Epithelial cell of proximal tubule (primary cell): ENCODE results near the gene FBXO21. TPM values are rescaled to one million over a fixed set of nuclear protein-coding genes. Genes with fewer than 3 reads are reported as not detected.

Source experiments
- DNase-seq: peaks from one replicate; pipeline ENCODE4 v3.0.0-alpha.2; 2011; ENCODE audit warnings: low read depth
- H3K4me3 ChIP-seq: 2 replicates; pipeline ENCODE4 v1.5.1; 2011; ENCODE audit warnings: low read depth, mild to moderate bottlenecking, low read length
- CTCF ChIP-seq: conservative IDR thresholded peaks from 2 replicates; pipeline ENCODE4 v1.5.1; 2012; ENCODE audit warnings: low read depth, mild to moderate bottlenecking, low read length
- total RNA-seq: library from RNA; depleted of rRNA; stranded (reverse); fragments of >200 nt; gene quantifications from 2 replicates; pipeline ENCODE4 v1.2.3, GENCODE V29; 2015

Gene FBXO21
- total RNA-seq, 1 donor from 2014 or later: 35.7 TPM

DNA sequence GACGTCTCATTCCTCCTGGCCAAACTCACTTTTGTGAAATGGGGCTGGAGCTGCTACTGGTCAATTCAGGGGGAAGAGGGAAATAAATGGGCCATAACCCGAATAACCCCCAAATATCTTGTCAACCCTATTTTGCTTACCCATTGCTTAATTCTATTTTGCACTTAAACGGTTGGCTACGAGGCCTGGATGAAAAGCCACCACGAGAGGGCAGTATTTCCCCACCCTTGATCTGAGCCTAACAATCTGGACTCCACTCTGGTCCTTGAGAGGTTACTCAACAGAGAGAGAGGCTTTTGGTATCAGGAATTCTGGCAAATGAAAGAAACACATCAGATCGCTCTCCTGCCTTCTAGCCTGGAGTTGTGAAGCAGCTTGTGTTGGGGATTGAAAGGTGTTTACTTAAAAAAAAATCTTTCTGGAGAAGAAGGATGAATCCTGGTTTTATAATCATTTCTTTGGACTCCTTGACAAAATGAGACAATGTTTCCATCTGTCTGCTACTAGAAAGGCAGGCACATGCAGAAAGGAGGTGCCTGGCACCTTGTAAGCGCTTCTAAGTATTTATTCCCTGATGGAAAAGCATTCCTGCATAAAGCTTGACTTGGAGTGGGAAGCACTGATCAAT, 22.4 kb upstream of the FBXO21 start:
- peak; percentile 18 for DNase-seq
- H3K4me3 ChIP-seq: no peak overlapping the region
- peak; percentile 94 for TF ChIP-seq CTCF

GRCh38 chr12:117210266-117210918, 20.1 kb upstream of the FBXO21 start:
- H3K4me3 ChIP-seq: no peak overlapping the region
- no peak for TF ChIP-seq CTCF
- no peak for DNase-seq

DNA sequence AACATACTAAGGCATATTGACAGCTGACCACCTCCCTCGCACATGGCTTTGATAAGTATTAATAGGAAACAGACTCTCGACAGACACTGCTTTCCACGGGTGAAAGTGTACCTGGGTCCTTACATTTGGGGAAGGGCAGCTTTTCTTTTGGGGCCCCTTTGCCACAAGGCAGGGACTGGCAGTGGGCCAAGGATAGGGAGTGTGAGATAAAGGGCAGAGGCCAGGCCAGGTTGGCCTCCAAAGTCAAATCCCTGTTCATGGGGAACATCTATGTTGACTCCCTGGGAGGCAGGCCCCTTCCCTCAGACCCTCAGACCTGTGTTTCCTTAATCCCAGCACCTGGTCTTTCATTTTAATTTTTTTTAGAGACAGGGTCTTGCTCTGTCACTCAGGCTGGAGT, 19.4 kb upstream of the FBXO21 start:
- no peak overlapping the region for H3K4me3 ChIP-seq
- DNase-seq: no peak
- no peak for TF ChIP-seq CTCF

DNA sequence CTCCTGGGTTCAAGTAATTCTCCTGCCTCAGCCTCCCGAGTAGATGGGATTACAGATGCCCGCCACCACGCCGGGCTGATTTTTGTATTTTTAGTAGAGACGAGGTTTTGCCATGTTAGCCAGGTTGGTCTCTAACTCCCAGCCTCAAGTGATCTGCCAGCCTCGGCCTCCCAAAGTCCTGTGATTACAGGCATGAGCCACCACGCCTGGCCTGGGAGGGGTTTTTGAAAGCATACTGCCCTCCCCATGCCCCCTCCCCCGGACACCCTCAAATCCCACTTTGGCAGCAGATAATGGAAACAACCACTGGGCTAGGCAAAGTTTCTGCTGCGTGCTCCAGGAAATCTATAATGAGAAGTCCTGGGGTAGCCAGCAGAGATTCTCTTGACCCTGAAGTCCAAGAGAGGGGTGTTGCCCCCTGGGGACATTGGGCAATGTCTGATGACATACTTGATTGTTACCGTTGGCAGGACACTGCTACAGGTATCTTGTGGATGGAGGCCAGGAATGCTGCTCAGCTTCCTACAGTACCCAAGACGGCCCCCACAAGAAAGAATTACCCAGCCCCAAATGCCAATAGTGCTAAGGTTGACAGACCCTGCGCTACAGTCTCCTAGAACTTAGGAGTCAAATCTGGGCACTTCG, 18.7 kb upstream of the FBXO21 start:
- TF ChIP-seq CTCF: no peak
- no peak for DNase-seq
- H3K4me3 ChIP-seq: no peak overlapping the region

DNA sequence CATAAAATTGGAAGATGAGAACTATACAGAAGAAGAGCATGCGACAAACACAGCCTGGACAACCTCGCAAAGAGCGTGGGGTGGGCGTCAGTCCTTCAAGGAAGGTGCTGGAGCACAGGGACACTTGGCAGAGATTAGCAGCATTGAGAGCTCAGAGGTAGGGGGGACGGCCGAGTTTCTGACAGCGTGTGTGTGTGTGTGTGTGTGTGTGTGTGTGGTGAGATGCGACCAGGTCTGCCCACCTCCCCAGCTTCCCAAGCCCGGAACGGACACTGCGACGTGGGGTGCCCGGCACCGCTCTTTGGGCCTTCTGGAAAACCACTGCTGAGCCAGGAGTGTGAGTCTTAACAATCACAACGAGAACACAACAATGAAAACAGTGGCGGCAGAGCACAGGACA, 17.9 kb upstream of the FBXO21 start:
- no peak overlapping the region for H3K4me3 ChIP-seq
- no peak for TF ChIP-seq CTCF
- no peak for DNase-seq

- no peak for TF ChIP-seq CTCF
- no peak overlapping the region for H3K4me3 ChIP-seq
- DNase-seq: no peak
These were observed 17.4 kb upstream of the FBXO21 start for GRCh38 chr12:117207675-117208074.
